Stimulated activated CD4-positive, alpha-beta T cell treated with anti-CD3 and anti-CD28 coated beads, Interleukin-12 subunit alpha, Interleukin-12 subunit beta, amount 100 ng/mL, for 4 hours (primary cell): ENCODE results near the gene CKB.

ENCODE experiments used
- DNase-seq: peaks from one replicate; pipeline ENCODE4 v3.0.0-alpha.2; 2020

Gene CKB

DNA sequence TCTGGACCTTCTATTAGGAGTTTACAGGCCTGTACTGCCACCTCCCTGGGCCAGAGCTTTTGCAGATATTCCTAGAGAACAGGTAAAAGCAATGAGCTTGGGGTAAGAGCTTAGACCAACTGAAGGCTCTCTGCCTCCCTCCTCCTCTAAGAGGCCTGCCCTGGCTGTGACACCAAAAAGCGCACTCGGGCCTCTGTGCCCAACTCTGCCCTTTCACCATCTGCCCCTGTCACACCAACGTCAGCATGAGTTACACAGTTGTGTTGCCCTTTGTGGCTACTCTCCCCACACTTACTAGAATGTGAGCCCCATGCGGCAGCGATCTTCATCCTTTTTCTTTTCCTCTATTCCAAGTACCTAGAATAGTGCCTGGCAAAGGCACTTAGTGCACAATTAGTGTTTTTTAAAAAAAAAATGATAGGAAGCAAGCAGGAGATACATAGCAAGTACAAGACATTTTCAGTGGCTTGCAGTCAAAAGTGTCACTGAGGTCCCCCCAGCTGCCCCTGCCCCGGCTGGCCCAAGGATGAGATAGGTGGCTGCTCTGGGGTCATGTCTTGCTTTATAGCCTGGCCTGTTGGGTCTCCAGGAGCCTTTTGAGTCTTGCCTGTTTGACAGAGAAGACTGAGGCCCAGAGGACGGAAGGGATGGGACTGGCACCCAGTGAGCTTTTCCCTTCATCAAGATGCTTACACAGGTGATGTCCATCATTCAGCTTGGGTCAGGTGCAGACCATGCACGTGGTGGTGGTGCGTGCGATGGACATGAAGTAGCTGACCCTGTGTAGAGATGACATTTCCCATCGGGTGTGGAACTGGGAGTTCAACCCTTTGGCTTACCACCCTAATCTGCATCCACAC is 12.5 kb downstream of the CKB start:
- no peak for DNase-seq

DNA sequence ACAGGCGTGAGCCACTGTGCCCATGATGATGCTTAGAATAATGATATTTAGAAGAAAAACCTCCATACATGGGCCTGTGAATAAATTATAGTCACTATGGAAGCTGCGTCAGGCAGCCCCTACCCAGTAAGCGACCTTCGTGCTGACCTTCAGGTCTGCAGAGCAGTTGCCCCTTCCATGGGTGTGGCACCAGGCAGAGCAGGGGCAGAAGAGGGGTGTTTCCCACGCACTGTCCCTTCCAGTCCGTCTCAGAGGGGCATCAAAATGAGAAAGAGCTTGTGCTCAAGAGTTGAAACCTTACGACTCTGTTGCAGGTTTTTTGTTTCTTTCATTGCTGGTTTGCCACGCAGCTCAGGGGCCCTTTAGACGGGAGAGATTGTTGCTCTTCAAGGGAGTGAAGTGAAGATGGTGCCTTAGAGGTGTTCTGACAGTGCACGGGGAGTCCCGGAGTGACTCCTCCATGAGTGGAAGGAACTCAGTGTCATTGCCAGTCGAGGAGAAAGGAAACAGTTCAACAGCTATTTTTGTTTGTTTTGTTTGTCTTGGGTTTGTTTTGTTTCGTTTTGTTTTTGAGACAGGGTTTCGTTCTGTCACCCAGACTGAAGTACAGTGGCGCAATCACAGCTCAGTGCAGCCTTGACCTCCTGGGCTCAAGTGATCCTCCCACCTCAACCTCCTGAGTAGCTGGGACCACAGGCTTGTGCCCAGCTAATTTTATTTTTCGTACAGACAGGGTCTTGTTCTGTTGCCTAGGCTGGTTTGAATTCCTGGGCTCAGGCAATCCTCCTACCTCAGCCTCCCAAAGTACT is 13.9 kb downstream of the CKB start:
- DNase-seq: no peak

DNA sequence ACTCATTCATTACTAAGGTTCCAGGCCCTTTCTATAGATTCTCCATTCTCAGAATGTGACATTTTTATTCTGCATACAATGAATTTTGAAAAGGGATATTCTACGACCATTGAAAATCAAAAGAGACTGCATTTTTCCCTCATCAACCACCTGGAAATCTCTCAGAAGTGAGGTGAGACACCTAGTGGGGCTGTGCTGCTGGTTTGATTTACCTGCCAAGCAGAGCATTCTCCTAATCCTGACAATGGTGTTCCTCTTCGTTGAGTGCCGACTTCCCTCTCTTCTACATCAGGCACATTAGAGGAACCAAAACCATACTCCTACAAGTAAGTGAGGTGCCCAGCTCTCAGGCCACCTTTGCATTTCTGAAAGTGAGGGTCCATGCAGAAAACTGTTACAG is 14.9 kb downstream of the CKB start:
- no peak for DNase-seq

DNA sequence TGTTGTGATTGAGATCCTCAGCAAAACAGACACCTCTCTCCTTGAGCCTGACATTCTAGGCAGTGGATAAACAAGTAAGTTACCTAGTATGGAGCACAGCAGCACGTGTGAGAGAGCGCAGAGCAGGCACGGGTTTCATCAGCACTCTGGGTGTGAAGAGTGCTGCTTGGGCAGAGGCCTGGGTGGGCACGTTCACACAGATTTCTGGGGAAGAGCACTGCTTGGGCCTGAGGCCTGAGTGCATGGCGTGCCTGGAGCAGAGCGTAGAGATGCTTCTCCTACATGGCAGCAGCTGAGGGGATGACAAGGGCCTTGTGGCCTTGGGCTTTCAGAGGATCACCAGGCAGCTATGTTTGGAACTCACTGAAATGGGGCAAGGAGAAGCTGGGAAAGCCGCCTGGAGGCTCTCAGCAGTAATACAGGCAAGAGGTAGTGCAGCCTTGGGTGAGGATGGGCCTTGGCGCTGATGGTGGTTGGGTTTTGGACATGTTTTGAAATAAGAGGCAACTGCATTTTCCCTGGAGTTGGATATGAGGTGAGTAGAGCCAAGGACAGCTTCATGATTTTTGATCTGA is 17.6 kb downstream of the CKB start:
- DNase-seq: no peak

DNA sequence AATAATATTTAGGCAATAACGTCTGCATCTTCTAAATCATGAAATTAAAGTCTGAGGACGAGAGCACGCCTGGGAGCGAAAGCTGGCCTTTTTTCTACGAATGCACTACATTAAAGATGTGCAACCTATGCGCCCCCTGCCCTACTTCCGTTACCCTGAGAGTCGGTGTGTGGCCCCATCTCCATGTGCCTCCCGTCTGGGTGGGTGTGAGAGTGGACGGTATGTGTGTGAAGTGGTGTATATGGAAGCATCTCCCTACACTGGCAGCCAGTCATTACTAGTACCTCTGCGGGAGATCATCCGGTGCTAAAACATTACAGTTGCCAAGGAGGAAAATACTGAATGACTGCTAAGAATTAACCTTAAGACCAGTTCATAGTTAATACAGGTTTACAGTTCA is 19.3 kb downstream of the CKB start:
- DNase-seq: no peak

- DNase-seq: no peak
These were observed 19.8 kb downstream of the CKB start for GRCh38 chr14:103502877-103503276.

- no peak for DNase-seq
These were observed 20.5 kb downstream of the CKB start for GRCh38 chr14:103501921-103502669.

- no peak for DNase-seq
These were observed 21.4 kb downstream of the CKB start for GRCh38 chr14:103501041-103501870.

DNA sequence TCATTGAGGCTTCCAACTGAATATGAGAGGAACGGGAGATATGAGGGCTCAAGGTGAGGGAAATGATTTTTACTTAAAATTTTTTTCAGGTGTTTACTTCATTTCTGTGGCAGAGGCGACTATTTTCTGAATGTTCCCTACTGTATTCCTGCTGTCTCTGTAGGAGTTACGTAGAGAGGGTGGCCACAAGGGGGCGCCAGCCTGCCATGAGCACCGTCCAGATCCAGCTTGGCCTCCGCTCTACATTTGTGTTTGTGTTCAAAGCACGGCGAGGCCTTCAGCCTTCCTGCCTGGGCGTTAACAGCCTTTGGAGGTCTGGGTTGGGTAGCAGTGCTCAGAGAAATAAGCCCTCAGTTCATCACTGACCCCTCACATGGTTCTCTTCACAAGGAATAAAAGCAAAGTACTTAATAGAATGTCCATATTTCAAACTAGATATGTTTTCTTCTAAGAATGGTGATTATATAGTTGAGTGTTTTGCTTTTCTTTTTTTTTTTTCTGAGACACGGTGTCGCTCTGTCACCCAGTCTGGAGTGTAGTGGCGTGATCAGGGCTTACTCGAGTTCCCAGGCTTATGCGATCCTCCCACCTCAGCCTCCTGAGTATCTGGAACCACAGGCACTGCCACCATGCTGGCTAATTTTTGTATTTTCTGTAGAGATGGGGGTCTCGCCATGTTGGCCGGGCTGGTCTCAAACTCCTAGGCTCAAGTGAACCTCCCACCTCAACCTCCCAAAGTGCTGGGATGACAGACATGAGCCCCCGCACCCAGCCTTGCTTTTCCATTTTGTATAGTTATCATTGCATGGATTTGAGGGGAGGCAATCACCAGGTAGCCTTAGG is 22.3 kb downstream of the CKB start:
- peak; percentile 80 for DNase-seq

DNA sequence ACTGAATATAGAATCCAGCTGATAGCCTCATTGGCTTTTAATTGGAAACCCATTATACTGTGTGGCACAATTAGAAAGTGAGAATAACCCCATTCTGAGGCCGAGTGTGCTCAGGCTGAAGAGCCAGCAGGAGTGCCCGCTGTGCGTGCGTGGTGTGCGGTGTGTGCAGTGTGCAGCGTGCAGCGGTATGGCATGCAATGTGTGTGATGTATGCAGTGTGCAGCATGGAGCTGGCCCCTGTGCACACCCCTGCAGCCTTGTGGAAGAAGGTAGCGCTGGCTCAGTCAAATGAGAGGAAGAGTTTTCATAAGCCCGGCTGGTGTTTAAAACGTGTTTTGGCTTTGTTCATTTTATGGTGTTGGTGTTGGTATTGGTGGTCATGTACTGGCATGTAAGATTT is 22.9 kb downstream of the CKB start:
- DNase-seq: no peak

GRCh38 chr14:103496776-103497175 is 25.9 kb downstream of the CKB start:
- DNase-seq: no peak

- DNase-seq: no peak
These were observed 26.8 kb downstream of the CKB start for GRCh38 chr14:103495854-103496253.

- DNase-seq: no peak
These were observed 30.3 kb downstream of the CKB start for GRCh38 chr14:103492156-103492925.

- DNase-seq: no peak
These were observed 30.9 kb downstream of the CKB start for GRCh38 chr14:103491691-103492090.

DNA sequence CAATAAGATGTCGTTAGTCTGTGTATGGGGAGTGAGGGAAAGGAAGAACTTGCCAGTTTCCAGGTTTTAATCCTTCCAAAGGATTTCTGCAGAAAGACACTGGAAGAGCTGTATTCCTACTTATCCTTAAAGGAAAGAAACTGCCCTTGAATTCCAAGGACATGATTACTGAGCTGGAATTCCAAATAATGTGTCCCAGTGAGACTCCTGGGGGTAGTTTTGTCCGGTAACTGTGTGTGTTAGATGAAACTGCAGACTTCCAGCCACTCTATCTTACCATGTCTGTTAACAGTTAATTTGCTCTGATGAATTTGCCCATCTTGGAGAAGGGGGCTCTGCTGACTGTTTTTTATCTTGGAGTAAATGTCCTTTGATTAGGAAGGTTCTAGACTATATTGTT is 33.0 kb downstream of the CKB start:
- no peak for DNase-seq

DNA sequence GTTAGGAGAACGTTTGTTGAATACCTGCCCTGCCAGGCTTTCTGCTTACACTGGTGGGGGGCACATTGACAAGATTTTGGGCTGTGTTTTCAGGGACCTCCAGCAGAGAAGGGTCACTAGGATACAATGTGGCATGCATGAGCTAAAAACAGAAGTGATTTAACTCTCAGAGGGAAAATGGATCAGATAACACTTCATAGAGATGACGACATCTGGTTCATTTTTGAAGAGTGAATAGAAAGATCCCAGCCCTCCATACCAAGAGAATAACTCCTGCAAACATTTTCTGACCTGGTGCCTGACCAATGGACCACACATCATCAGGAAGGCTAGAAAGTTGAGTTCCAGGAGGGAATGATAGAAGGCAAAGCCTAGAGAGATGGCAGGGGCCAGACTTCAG is 33.7 kb downstream of the CKB start:
- DNase-seq: no peak

DNA sequence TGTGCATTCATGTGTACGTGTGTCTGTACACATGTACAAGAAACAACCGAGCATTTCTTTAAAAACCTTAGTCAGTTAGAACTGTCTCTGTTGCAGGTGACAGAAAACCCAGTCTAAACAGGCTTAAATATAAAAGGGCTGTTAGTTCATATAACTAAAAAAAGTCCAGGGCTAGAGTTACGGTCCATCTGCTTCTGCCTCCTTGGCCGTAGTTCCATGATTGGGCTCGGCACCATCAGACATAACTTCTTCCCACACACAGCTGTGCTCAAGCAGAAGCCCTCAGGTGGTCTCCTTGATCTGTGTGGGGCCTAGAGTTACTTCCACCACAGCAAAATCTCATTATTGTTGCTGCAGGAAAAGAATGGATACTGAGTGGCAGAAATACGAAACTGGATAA is 34.6 kb downstream of the CKB start:
- no peak for DNase-seq

GRCh38 chr14:103485504-103485903 is 37.1 kb downstream of the CKB start:
- no peak for DNase-seq

- DNase-seq: no peak
These were observed 39.0 kb downstream of the CKB start for GRCh38 chr14:103483600-103483999.

- no peak for DNase-seq
These were observed 42.0 kb downstream of the CKB start for GRCh38 chr14:103480595-103480994.
